OCI-LY3 (cell line): ENCODE measurements around the gene IL17F.
A peak's percentile ranks its signal among the peaks of the same experiment; 100 is the strongest.

Experiments
- H2AFZ ChIP-seq: fragments of 200-600, 300-600 bp; shearing (Covaris generic); 2 replicates; pipeline ENCODE4 v1.6.0; 2014; ENCODE audit warnings: antibody characterized with exemption, low read depth, low read length
- H3K27ac ChIP-seq: fragments of 200-600, 300-600 bp; sonication (generic); 2 replicates; pipeline ENCODE4 v1.5.1; 2014; ENCODE audit warnings: mild to moderate bottlenecking, low read length, moderate library complexity, mixed read lengths
- H3K27me3 ChIP-seq: fragments of 200-600, 300-600 bp; sonication (generic); 2 replicates; pipeline ENCODE4 v1.6.1; 2014; ENCODE audit warnings: low read depth, low read length, mixed read lengths
- H3K36me3 ChIP-seq: fragments of 200-600, 300-600 bp; sonication (generic); replicated peaks from 2 replicates; pipeline ENCODE3; 2014; ENCODE audit warnings: low read depth, low read length, mixed read lengths
- H3K4me1 ChIP-seq: fragments of 300-600, 200-600 bp; sonication (generic); 2 replicates; pipeline ENCODE4 v1.6.1; 2014; ENCODE audit warnings: low read length, mixed read lengths
- H3K4me2 ChIP-seq: fragments of 200-600, 300-600 bp; sonication (generic); 2 replicates; pipeline ENCODE4 v1.6.1; 2014; ENCODE audit warnings: low read length, mixed read lengths
- H3K4me3 ChIP-seq: fragments of 300-600, 200-600 bp; sonication (generic); 2 replicates; pipeline ENCODE4 v1.5.1; 2014; ENCODE audit warnings: antibody characterized with exemption, mild to moderate bottlenecking, low read length, moderate library complexity
- H3K79me2 ChIP-seq: fragments of 300-600, 200-600 bp; shearing (Covaris generic); 2 replicates; pipeline ENCODE4 v1.6.1; 2014; ENCODE audit warnings: mild to moderate bottlenecking, low read length, mixed read lengths
- H3K9ac ChIP-seq: fragments of 300-600, 200-600 bp; shearing (Covaris generic); 2 replicates; pipeline ENCODE4 v1.6.0; 2014; ENCODE audit warnings: mild to moderate bottlenecking, low read length, moderate library complexity
- H3K9me3 ChIP-seq: fragments of 200-600, 300-600 bp; shearing (Covaris generic); 2 replicates; pipeline ENCODE4 v1.6.1; 2014; ENCODE audit warnings: low read length, mixed read lengths; ENCODE audit not compliant: insufficient read depth
- H4K20me1 ChIP-seq: fragments of 200-600, 300-600 bp; sonication (generic); 2 replicates; pipeline ENCODE4 v1.6.1; 2016; ENCODE audit warnings: low read length, mixed read lengths; ENCODE audit not compliant: insufficient read depth
- EZH2phosphoT487 ChIP-seq: fragments of 200-600 bp; shearing (Covaris generic); IDR thresholded peaks from 2 replicates; pipeline ENCODE4 v1.6.1; 2018; ENCODE audit warnings: antibody characterized with exemption, mixed run types, low read depth
- TF ChIP-seq, protein P1 (sequence below): fragments of 200-600, 300-600 bp; sonication (generic); IDR thresholded peaks from 2 replicates; pipeline ENCODE4 v1.5.1; 2014; ENCODE audit warnings: antibody characterized with exemption, low read length, low read depth

IL17F gene

DNA sequence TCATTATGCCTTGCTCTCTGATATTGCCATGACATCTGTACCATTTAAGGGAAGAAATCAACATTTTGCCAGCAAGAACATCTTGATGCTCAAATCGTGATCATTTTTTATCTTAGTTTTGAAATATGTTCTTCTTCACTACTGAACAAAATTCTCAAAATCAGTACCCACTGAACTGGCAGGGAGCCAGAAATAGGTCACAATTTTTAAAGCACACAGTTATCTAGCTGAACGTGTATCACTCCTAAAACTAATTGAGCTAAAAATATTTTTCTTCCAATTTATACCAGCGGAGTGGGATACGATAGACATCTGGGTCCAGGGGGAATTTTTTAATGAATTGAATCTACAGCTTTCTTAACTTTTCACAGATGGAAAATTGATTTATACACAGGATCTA, 11.3 kb downstream of the IL17F start:
- H4K20me1 ChIP-seq: no peaks in the 10 kb centered on the region
- no peak for TF ChIP-seq EZH2phosphoT487
- TF ChIP-seq, protein P1, sequence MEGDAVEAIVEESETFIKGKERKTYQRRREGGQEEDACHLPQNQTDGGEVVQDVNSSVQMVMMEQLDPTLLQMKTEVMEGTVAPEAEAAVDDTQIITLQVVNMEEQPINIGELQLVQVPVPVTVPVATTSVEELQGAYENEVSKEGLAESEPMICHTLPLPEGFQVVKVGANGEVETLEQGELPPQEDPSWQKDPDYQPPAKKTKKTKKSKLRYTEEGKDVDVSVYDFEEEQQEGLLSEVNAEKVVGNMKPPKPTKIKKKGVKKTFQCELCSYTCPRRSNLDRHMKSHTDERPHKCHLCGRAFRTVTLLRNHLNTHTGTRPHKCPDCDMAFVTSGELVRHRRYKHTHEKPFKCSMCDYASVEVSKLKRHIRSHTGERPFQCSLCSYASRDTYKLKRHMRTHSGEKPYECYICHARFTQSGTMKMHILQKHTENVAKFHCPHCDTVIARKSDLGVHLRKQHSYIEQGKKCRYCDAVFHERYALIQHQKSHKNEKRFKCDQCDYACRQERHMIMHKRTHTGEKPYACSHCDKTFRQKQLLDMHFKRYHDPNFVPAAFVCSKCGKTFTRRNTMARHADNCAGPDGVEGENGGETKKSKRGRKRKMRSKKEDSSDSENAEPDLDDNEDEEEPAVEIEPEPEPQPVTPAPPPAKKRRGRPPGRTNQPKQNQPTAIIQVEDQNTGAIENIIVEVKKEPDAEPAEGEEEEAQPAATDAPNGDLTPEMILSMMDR: no peak
- peaks cover 22% of the 10 kb centered on the region for H3K27me3 ChIP-seq
- no peak overlapping the region for H3K27ac ChIP-seq
- no peaks in the 10 kb centered on the region for H3K36me3 ChIP-seq
- no peaks in the 10 kb centered on the region for H3K79me2 ChIP-seq
- no peak overlapping the region for H3K9ac ChIP-seq
- H3K4me3 ChIP-seq: no peak overlapping the region
- H3K9me3 ChIP-seq: no peaks in the 10 kb centered on the region
- no peak overlapping the region for H2AFZ ChIP-seq
- no peak overlapping the region for H3K4me2 ChIP-seq
- H3K4me1 ChIP-seq: peaks cover 26% of the 10 kb centered on the region

DNA sequence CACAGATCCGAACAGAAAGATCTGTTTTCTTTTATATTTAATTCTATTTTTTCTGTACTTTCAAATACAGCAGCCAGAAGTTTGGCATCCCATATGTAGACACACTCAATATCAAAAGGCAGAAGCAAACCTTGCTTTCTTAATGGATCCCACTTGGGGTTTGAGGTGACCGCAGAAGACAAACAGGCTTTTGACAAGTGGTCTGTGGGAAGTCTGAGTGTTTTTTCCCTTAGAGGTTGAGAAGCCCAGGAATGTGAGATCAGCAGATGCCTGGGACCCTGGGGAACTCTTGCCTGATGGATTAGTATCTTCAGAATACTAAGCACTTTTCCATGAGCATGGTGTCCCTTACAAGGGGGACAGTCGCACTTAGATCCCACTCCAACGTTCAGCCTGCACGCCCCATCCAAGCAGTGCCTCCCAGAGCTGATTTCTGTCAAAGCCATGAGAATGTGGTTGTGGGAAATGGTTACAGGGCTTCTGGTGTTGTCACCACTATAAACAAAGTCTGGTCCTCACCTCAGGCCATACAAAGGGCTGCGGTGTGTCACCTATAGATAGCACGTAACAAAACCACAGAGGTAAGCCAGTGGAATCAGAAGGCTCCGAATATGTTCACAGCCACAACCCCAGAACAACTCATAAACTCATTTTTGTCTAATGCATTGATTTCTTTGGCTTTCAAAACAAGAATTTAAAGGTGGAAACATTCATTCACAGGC, 12.7 kb downstream of the IL17F start:
- Histone ChIP-seq H3K27ac (no peak overlapping the region), H3K9me3 (no peaks in the 10 kb centered on the region), H2AFZ (no peak overlapping the region), H4K20me1 (no peaks in the 10 kb centered on the region), H3K79me2 (no peaks in the 10 kb centered on the region), H3K4me1 (peaks cover 39% of the 10 kb centered on the region), H3K36me3 (no peaks in the 10 kb centered on the region), H3K4me3 (no peak overlapping the region), H3K9ac (no peak overlapping the region), H3K27me3 (peaks cover 17% of the 10 kb centered on the region), H3K4me2 (no peak overlapping the region)
- TF ChIP-seq, protein P1: no peak
- no peak for TF ChIP-seq EZH2phosphoT487

DNA sequence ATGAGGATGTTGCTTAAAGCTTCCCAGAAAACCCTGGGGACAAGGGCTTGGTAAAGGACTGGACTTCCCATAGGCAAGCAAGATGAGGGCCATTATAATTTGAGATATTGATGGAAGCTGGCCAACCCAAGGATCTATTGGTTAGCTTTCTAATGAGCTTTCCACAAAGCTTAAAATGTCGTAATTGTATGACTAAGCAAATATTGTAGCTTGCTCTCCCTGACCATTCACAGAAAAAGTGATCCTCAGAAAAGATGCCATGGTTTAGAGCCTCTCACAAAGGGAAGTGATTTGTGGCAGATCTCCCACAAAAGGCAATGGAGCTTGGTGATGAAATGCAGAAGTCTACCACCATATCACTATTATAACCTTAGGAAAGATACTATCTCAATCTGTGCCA, 13.6 kb downstream of the IL17F start:
- peaks cover 39% of the 10 kb centered on the region for H3K4me1 ChIP-seq

DNA sequence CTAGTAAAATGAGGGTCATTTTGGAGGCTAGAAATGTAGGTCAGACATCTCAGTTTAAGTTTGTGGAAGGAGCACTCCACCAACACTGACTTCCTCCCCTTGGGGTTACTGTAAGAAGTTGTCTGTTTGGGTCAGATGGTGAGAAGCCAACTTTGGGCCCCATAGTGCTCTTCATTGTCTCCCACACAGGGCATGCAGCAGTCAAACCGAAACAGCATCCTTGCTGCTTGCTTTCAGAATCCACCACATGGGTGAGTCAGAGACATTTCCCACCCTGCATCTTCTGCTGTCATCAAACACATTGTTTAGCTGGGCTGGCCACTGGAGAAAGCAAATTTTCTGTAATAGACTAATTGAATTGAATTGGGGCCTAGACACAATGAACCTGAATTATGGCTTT, 16.8 kb downstream of the IL17F start:
- Histone ChIP-seq H3K27ac (no peak overlapping the region), H3K79me2 (no peaks in the 10 kb centered on the region), H3K27me3 (no peaks in the 10 kb centered on the region), H2AFZ (no peak overlapping the region), H3K4me2 (peak overlapping the region; percentile 41), H3K4me3 (no peak overlapping the region), H3K4me1 (peaks cover 29% of the 10 kb centered on the region), H3K9me3 (no peaks in the 10 kb centered on the region), H3K36me3 (no peaks in the 10 kb centered on the region), H4K20me1 (no peaks in the 10 kb centered on the region), H3K9ac (no peak overlapping the region)
- TF ChIP-seq EZH2phosphoT487: no peak
- TF ChIP-seq, protein P1: no peak

More for the DNA sequence above, 13.6 kb downstream of the IL17F start:
- Histone ChIP-seq H3K9me3 (no peaks in the 10 kb centered on the region), H3K27me3 (peaks cover 13% of the 10 kb centered on the region), H3K4me3 (no peak overlapping the region), H3K79me2 (no peaks in the 10 kb centered on the region), H3K36me3 (no peaks in the 10 kb centered on the region), H2AFZ (no peak overlapping the region), H4K20me1 (no peaks in the 10 kb centered on the region), H3K9ac (no peak overlapping the region), H3K4me2 (no peak overlapping the region), H3K27ac (no peak overlapping the region)
- TF ChIP-seq EZH2phosphoT487: no peak
- TF ChIP-seq, protein P1: no peak
